Neural cell (in vitro differentiated cells): Measurements from ENCODE around the gene GRIK2. TPM values are rescaled to one million over a fixed set of nuclear protein-coding genes. Genes with fewer than 3 reads are reported as not detected.

Source experiments
- H2AFZ ChIP-seq: fragments of 200-600, 300-800 bp; sonication (generic), shearing (Covaris generic); 2 replicates; pipeline ENCODE4 v1.6.0; 2014; ENCODE audit warnings: low read depth, mild to moderate bottlenecking, antibody characterized with exemption, low read length, moderate library complexity
- H3F3A ChIP-seq: fragments of 200-600 bp; shearing (Covaris generic); 2 replicates; pipeline ENCODE4 v1.6.1; 2016; ENCODE audit warnings: mild to moderate bottlenecking, moderate library complexity, mixed read lengths, antibody characterized with exemption, low read length; ENCODE audit not compliant: insufficient read depth, poor library complexity, severe bottlenecking
- H3K27ac ChIP-seq: fragments of 200-600, 300-800 bp; sonication (generic), shearing (Covaris generic); 2 replicates; pipeline ENCODE4 v1.5.1; 2014; ENCODE audit warnings: mild to moderate bottlenecking, low read length, moderate library complexity
- H3K27me3 ChIP-seq: fragments of 300-800, 200-600 bp; sonication (generic), shearing (Covaris generic); 2 replicates; pipeline ENCODE4 v1.6.0; 2014; ENCODE audit warnings: mild to moderate bottlenecking, low read depth, low read length, moderate library complexity; ENCODE audit not compliant: insufficient read depth
- H3K36me3 ChIP-seq: fragments of 300-800, 200-600 bp; sonication (generic), shearing (Covaris generic); 2 replicates; pipeline ENCODE4 v1.5.1; 2014; ENCODE audit warnings: mild to moderate bottlenecking, antibody characterized with exemption, low read length, moderate library complexity; ENCODE audit not compliant: insufficient read depth
- H3K4me2 ChIP-seq: fragments of 300-800, 200-600 bp; sonication (generic), shearing (Covaris generic); 2 replicates; pipeline ENCODE4 v1.6.0; 2014; ENCODE audit warnings: mild to moderate bottlenecking, low read length
- H3K4me3 ChIP-seq: fragments of 300-800, 200-600 bp; sonication (generic), shearing (Covaris generic); 2 replicates; pipeline ENCODE4 v1.5.1; 2014; ENCODE audit warnings: mild to moderate bottlenecking, low read length, moderate library complexity
- H3K79me2 ChIP-seq: fragments of 200-600 bp; shearing (Covaris generic); replicated peaks from 2 replicates; pipeline ENCODE4 v1.6.0; 2014; ENCODE audit warnings: mild to moderate bottlenecking, low read length, moderate library complexity; ENCODE audit not compliant: insufficient read depth
- H3K9ac ChIP-seq: fragments of 300-800, 200-600 bp; sonication (generic), shearing (Covaris generic); 2 replicates; pipeline ENCODE4 v1.6.1; 2016; ENCODE audit warnings: mild to moderate bottlenecking, low read length, mixed read lengths
- H3K9me2 ChIP-seq: fragments of 200-600 bp; shearing (Covaris generic); 2 replicates; pipeline ENCODE4 v1.6.1; 2016; ENCODE audit warnings: mild to moderate bottlenecking, low read length, mixed read lengths; ENCODE audit not compliant: insufficient read depth
- H3K9me3 ChIP-seq: fragments of 200-600, 300-800 bp; sonication (generic), shearing (Covaris generic); 2 replicates; pipeline ENCODE4 v1.6.1; 2016; ENCODE audit warnings: mild to moderate bottlenecking, mixed run types, low read length, moderate library complexity, mixed read lengths
- H4K20me1 ChIP-seq: fragments of 200-600 bp; shearing (Covaris generic); 2 replicates; pipeline ENCODE4 v1.6.1; 2016; ENCODE audit warnings: mild to moderate bottlenecking, mixed run types; ENCODE audit not compliant: insufficient read depth
- EP300 ChIP-seq: fragments of 450-650 bp; conservative IDR thresholded peaks from 2 replicates; pipeline ENCODE4 v1.6.1; 2014; ENCODE audit warnings: antibody characterized with exemption, mild to moderate bottlenecking, moderate library complexity; ENCODE audit not compliant: poor library complexity, severe bottlenecking
- EZH2 ChIP-seq: fragments of 200-600, 300-800 bp; shearing (Covaris generic), sonication (generic); IDR thresholded peaks from 2 replicates; pipeline ENCODE4 v1.6.1; 2014; ENCODE audit warnings: antibody characterized with exemption, low read length, borderline replicate concordance, mild to moderate bottlenecking; ENCODE audit not compliant: insufficient read depth, poor library complexity, severe bottlenecking
- MXI1 ChIP-seq: fragments of 450-650 bp; conservative IDR thresholded peaks from 2 replicates; pipeline ENCODE4 v1.6.1; 2014; ENCODE audit warnings: antibody characterized with exemption, mild to moderate bottlenecking; ENCODE audit not compliant: poor library complexity, severe bottlenecking
- POLR2AphosphoS5 ChIP-seq: IDR thresholded peaks from 2 replicates; pipeline ENCODE4 v1.6.1; 2012
- RAD21 ChIP-seq: fragments of 450-650 bp; conservative IDR thresholded peaks from 2 replicates; pipeline ENCODE4 v1.6.1; 2014; ENCODE audit warnings: antibody characterized with exemption, mild to moderate bottlenecking, moderate library complexity
- REST ChIP-seq: IDR thresholded peaks from 2 replicates; pipeline ENCODE4 v1.6.1; 2012; ENCODE audit warnings: borderline replicate concordance
- SMC3 ChIP-seq: fragments of 450-650 bp; conservative IDR thresholded peaks from 2 replicates; pipeline ENCODE4 v1.6.1; 2014; ENCODE audit warnings: antibody characterized with exemption, mild to moderate bottlenecking, moderate library complexity; ENCODE audit not compliant: poor library complexity
- TAF1 ChIP-seq: IDR thresholded peaks from 2 replicates; pipeline ENCODE4 v1.6.1; 2012; ENCODE audit warnings: low read depth
- polyA plus RNA-seq: library from polyadenylated mRNA; depleted of rRNA; stranded (reverse); fragments of >200 nt; gene quantifications from 2 replicates; pipeline ENCODE4 v1.2.3, GENCODE V29; 2014
- TF ChIP-seq, protein P1 (sequence below): fragments of 450-650 bp; IDR thresholded peaks from 2 replicates; pipeline ENCODE4 v1.5.1; 2014; ENCODE audit warnings: antibody characterized with exemption, mild to moderate bottlenecking, moderate library complexity; ENCODE audit not compliant: poor library complexity, severe bottlenecking

Gene GRIK2
- polyA plus RNA-seq, 1 donor from 2014 or later = 106 TPM

- H2AFZ ChIP-seq = no peak overlapping the region
- TF ChIP-seq EZH2 (no peak), MXI1 (no peak), SMC3 (no peak), RAD21 (no peak), POLR2AphosphoS5 (no peak), TAF1 (no peak), REST (no peak), EP300 (no peak)
- TF ChIP-seq, protein P1, sequence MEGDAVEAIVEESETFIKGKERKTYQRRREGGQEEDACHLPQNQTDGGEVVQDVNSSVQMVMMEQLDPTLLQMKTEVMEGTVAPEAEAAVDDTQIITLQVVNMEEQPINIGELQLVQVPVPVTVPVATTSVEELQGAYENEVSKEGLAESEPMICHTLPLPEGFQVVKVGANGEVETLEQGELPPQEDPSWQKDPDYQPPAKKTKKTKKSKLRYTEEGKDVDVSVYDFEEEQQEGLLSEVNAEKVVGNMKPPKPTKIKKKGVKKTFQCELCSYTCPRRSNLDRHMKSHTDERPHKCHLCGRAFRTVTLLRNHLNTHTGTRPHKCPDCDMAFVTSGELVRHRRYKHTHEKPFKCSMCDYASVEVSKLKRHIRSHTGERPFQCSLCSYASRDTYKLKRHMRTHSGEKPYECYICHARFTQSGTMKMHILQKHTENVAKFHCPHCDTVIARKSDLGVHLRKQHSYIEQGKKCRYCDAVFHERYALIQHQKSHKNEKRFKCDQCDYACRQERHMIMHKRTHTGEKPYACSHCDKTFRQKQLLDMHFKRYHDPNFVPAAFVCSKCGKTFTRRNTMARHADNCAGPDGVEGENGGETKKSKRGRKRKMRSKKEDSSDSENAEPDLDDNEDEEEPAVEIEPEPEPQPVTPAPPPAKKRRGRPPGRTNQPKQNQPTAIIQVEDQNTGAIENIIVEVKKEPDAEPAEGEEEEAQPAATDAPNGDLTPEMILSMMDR = no peak
- no peak overlapping the region for H3K27ac ChIP-seq
- no peaks in the 10 kb centered on the region for H3K27me3 ChIP-seq
- H3K9me3 ChIP-seq = no peaks in the 10 kb centered on the region
- peaks cover 7% of the 10 kb centered on the region for H3K36me3 ChIP-seq
- no peak overlapping the region for H3K9ac ChIP-seq
- no peak overlapping the region for H3K4me3 ChIP-seq
- no peaks in the 10 kb centered on the region for H3K79me2 ChIP-seq
- H4K20me1 ChIP-seq = no peaks in the 10 kb centered on the region
- no peaks in the 10 kb centered on the region for H3K9me2 ChIP-seq
- no peaks in the 10 kb centered on the region for H3F3A ChIP-seq
- no peak overlapping the region for H3K4me2 ChIP-seq
These were observed 423.2 kb downstream of the GRIK2 start for GRCh38 chr6:101816716-101817115.

- H2AFZ ChIP-seq = no peak overlapping the region
- no peaks in the 10 kb centered on the region for H3F3A ChIP-seq
- no peaks in the 10 kb centered on the region for H3K9me3 ChIP-seq
- H3K4me2 ChIP-seq = no peak overlapping the region
- TF ChIP-seq POLR2AphosphoS5 (peak; percentile 15), REST (no peak)
- no peak overlapping the region for H3K9ac ChIP-seq
- no peaks in the 10 kb centered on the region for H3K79me2 ChIP-seq
- H3K27ac ChIP-seq = no peak overlapping the region
- H4K20me1 ChIP-seq = no peaks in the 10 kb centered on the region
- H3K36me3 ChIP-seq = peaks cover 7% of the 10 kb centered on the region
- peak overlapping the region; percentile 14 for H3K4me3 ChIP-seq
- H3K9me2 ChIP-seq = no peaks in the 10 kb centered on the region
- H3K27me3 ChIP-seq = no peaks in the 10 kb centered on the region
These were observed 424.5 kb downstream of the GRIK2 start for GRCh38 chr6:101818051-101818450.
